Measurements from ENCODE around the gene TRERF1. TPM values are rescaled to one million over a fixed set of nuclear protein-coding genes. Genes with fewer than 3 reads are reported as not detected.

Gene TRERF1
- polyA plus RNA-seq, 1 donor (not counting 4 experiments of a cell fraction or from before 2014, with no cell fraction given): 4.8 TPM

- Histone ChIP-seq H4K20me1 (ENCODE audit: control insufficient read depth, extremely low read depth, insufficient read depth, low read length) (no peaks in the 10 kb centered on the region), H3K27ac (ENCODE audit: control insufficient read depth, insufficient read depth, low read length) (no peak overlapping the region), H3K9me1 (ENCODE audit: control insufficient read depth, extremely low read depth, insufficient read depth, low read length) (no peaks in the 10 kb centered on the region), H3K9ac (ENCODE audit: control insufficient read depth, extremely low read depth, insufficient read depth, low read length) (no peak overlapping the region), H3K27me3 (ENCODE audit: control insufficient read depth, extremely low read depth, insufficient read depth, low read length) (no peaks in the 10 kb centered on the region), H3K36me3 (ENCODE audit: control insufficient read depth in 2 of 2, extremely low read depth in 1 of 2, insufficient read depth in 2 of 2, low read length in 2 of 2) (no peaks in the 10 kb centered on the region), H3K4me3 (ENCODE audit: control insufficient read depth in 2 of 3, extremely low read depth in 1 of 3, insufficient read depth in 2 of 3, low read depth in 1 of 3, low read length in 3 of 3) (no peak overlapping the region), H2AFZ (ENCODE audit: control insufficient read depth, low read length) (no peak overlapping the region), H3K4me2 (ENCODE audit: control insufficient read depth, extremely low read depth, insufficient read depth, low read depth, low read length) (no peak overlapping the region), H3K9me3 (ENCODE audit: control insufficient read depth, low read depth, low read length) (no peaks in the 10 kb centered on the region), H3K4me1 (ENCODE audit: control insufficient read depth, extremely low read depth, insufficient read depth, low read length) (peaks cover 24% of the 10 kb centered on the region), H3K79me2 (ENCODE audit: control insufficient read depth, insufficient read depth, low read length) (peaks cover 8% of the 10 kb centered on the region)
- dilution Hi-C loops (cut with MboI; ENCODE audit: extremely low pct_ligation_motif_present, low sequenced_read_pairs): no loop called here
- no peak for FAIRE-seq
- no peak for TF ChIP-seq EZH2 (IDR thresholded peaks at IDR 0.05; ENCODE audit: low read length)
- TF ChIP-seq CTCF (optimal IDR thresholded peaks at IDR 0.05 in 1 of 3, IDR thresholded peaks at IDR 0.05 in 1 of 3, conservative IDR thresholded peaks at IDR 0.05 in 1 of 3; ENCODE audit: extremely low read depth in 1 of 3, insufficient read depth in 2 of 3, low read length in 3 of 3): no peak
- DNase-seq (ENCODE audit: low read depth, low spot score): no peak
These were observed 116.9 kb downstream of the TRERF1 start for GRCh38 chr6:42334870-42335269.

DNA sequence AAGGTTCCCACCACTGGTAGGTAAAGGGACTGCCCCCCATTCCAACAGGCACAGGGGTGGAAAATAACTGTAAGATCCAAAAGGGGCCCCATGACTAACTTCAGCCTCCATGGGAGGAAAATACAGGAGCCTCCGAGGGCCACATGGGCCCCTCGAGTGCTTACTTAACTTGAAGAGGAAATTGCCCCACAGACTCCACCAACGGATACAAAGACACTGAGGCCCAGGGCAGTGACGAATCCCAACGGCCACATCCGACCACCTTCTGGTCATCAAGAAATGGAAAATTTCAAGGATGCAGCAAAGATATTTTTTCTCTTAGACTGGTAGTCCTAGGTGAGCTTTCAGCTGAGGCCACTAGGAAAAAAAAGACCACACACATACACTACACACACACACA lies 118.1 kb downstream of the TRERF1 start:
- Histone ChIP-seq H3K9me3 (ENCODE audit: control insufficient read depth, low read depth, low read length) (no peaks in the 10 kb centered on the region), H3K36me3 (ENCODE audit: control insufficient read depth in 2 of 2, extremely low read depth in 1 of 2, insufficient read depth in 2 of 2, low read length in 2 of 2) (no peaks in the 10 kb centered on the region), H3K4me1 (ENCODE audit: control insufficient read depth, extremely low read depth, insufficient read depth, low read length) (peaks cover 13% of the 10 kb centered on the region), H3K9ac (ENCODE audit: control insufficient read depth, extremely low read depth, insufficient read depth, low read length) (no peak overlapping the region), H3K79me2 (ENCODE audit: control insufficient read depth, insufficient read depth, low read length) (peaks cover 10% of the 10 kb centered on the region), H3K9me1 (ENCODE audit: control insufficient read depth, extremely low read depth, insufficient read depth, low read length) (no peaks in the 10 kb centered on the region), H3K27ac (ENCODE audit: control insufficient read depth, insufficient read depth, low read length) (no peak overlapping the region), H3K27me3 (ENCODE audit: control insufficient read depth, extremely low read depth, insufficient read depth, low read length) (no peaks in the 10 kb centered on the region), H2AFZ (ENCODE audit: control insufficient read depth, low read length) (no peak overlapping the region), H4K20me1 (ENCODE audit: control insufficient read depth, extremely low read depth, insufficient read depth, low read length) (no peaks in the 10 kb centered on the region), H3K4me3 (ENCODE audit: control insufficient read depth in 2 of 3, extremely low read depth in 1 of 3, insufficient read depth in 2 of 3, low read depth in 1 of 3, low read length in 3 of 3) (no peak overlapping the region), H3K4me2 (ENCODE audit: control insufficient read depth, extremely low read depth, insufficient read depth, low read depth, low read length) (no peak overlapping the region)
- no peak for FAIRE-seq
- TF ChIP-seq EZH2 (IDR thresholded peaks at IDR 0.05; ENCODE audit: low read length) (no peak), CTCF (optimal IDR thresholded peaks at IDR 0.05 in 1 of 3, IDR thresholded peaks at IDR 0.05 in 1 of 3, conservative IDR thresholded peaks at IDR 0.05 in 1 of 3; ENCODE audit: extremely low read depth in 1 of 3, insufficient read depth in 2 of 3, low read length in 3 of 3) (no peak)
- DNase-seq (ENCODE audit: low read depth, low spot score): no peak
- dilution Hi-C loops (cut with MboI; ENCODE audit: extremely low pct_ligation_motif_present, low sequenced_read_pairs): no loop called here

Measured in keratinocyte (primary cell).